Measurements from ENCODE around the gene MTMR10. TPM values are rescaled to one million over a fixed set of nuclear protein-coding genes. Genes with fewer than 3 reads are reported as not detected.

Gene MTMR10
- polyA plus RNA-seq, 3 donors, result 44.9 to 72.3 (median 62.7) TPM

DNA sequence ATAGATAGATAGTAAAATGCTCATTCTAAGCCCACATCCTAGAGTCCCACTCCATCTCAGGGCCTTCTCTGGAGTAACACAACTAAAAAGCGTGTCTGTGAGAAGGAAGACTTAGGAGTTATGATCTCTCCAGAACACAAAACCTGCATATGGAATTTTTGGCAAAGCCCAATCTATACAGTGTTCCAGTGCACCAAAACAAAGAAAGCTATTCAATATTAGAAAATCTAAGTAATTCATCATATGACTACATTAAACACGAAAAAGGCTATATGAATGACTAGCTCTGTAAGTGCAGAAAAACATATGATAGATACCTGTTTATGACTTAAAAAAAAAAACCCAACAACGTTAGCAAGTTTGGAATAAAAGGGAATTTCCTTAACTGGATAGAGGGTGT is 27.7 kb downstream of the MTMR10 start:
- DNase-seq, result no peak

DNA sequence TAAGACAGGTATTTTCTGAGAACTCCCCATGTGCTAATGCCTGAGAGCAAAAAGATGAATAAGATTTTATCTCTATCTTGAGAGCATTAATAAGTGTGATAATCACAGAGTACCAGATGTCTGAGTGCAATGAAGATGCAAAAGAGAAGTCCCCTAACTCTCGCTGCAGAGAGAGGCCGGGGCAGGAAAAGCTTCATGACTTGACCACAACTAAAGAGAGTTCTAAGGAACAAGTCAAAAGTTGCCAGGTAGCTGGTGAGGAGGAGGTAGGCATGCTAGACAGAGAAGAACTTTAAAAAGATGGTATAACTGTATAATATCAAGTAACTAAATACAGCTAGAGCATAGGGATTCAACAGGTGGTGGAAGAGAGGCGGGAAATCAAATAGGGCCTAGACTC is 28.8 kb downstream of the MTMR10 start:
- DNase-seq, result no peak

DNA sequence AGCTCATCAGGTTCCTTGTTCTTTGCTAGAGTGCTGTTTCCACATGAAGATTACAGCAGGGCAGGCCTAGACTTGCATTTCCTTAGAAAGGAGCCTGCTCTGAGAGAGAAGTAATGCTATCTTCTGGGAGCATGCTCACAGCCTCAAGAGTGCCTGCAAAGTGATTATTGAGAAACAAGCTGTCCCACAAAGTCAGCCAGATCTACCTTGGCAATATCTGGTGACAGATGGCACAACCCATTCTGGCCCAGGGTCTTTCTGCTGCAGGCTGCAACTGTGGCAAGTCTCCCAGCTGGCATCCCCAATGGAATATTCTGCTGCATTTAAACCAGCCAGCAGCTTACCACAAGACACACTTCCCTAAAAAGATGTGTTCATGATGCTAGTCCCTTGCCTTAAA is 29.3 kb downstream of the MTMR10 start:
- DNase-seq, result no peak

DNA sequence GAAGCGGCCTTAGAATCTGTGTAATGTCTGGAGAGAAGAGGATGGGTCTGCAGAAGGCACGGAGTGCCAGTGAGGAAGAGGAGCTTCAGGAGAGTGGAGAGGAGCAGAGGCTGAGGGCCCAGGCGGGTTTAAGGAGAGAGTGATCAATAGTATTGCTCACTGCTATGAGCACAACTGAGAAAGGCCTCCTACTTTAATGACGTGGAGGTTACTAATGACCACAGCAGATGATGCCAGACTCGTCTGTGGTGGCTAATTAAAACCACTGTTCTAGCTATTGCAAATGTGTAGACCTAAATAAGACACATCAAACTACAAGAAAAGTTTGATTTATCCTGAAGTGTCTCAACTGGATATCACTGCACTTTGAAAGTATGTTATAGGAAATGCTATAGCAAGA is 33.2 kb downstream of the MTMR10 start:
- no peak for DNase-seq

DNA sequence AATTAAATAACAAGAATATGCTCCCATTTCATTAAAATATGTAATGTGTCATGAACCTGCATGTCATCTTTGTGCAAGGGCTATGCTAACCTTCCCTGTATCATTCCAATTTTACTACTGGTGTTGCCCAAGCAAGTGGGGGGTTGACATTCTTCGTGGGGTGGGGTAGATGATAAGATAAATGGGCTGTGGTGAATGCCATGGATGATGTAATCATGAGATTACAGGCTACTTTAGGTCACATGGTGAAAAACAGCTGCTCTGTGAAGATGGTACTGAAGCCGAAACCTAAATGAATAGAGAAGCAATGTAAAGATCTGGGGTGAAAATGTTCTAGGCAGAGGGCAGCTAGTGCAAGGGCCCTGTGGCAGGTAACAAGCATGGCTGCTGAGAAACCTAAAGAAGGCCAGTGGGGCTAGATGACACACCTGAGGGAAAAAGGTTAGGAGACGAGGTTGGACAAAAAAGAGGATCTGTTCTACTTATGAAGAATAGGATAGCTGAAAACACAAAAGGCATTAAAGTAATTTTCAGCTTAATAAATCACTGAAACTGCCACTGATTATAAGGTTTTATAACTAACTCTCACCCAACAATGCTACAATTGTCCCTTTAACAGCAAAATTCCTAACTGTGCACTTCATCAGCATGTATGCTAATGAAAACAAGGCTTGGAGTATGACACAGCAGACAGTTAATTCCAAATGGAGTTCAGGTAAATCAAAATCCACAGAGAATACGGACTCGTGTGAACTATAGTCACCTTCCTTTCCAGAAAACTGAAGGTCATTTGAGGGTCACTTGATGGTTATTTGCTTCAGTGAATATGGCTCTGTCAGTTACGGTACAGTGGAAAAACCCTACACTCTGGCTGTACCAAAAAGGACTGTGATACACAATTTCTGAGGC is 35.0 kb downstream of the MTMR10 start:
- no peak for DNase-seq

DNA sequence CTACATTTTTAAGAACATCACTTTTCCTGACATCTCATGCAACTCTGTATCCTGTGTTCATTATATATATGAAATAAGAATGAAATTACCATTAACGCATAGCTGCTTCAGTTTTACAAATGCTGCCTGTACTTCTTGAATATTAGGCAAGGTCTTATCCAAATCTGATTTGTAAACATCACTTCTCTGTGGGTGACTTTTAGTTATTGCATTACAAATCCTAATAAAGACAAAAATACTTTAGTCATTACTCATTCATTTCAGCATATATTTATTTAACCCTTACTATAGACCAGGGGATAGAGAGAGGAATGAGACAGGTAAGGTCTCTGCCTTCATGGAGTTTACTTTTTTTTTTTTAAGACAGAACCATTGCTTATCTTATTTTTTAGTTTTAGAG is 36.8 kb downstream of the MTMR10 start:
- no peak for DNase-seq

DNA sequence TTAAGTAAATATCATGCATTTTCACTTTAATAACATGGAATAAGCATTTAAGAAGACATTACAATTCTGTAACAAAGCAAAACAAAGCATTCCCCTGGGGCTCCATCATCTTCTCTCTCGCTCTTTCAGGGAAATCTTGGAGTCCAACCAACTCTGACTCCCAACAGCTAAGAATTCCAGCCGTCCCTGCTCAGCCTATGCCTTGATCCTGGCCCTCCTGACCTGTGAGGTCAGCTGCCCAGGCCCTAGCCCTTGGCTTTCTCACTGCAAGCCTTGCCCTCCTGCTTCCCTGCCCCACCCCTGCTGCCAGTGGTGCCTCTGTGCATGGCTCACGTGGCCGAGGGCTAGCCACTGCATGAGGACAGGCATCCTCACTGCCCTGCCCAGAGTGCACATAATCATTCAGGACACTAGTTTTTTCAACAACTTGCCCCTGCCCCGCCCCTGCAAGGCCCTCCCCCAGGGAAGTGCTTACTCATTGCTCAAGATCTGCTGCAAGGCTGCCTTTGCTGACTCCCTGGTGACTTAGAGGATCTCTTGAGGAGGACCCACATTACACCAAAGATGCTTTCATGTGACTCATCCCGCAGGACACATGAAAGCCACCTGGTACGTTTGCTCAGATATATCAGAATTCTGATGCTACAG is 37.6 kb downstream of the MTMR10 start:
- no peak for DNase-seq

DNA sequence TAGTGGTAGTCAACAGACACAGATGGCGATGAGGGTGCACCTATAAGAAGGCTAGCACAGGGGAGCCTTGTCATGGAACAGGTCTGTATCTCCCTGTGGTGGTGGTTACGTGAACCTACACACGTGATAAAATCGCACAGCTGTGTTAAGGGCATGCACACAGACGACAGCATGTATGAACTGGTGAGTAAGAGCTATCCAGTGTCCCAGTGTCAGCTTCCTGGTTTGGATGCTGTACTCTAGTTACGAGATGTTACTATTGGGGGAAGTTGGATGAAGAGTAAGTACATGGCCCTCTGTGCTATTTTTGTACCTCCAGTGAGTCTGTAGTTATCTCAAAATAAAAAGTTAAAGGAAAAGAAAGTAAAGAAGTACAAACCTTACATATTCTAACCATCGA is 38.2 kb downstream of the MTMR10 start:
- no peak for DNase-seq

DNA sequence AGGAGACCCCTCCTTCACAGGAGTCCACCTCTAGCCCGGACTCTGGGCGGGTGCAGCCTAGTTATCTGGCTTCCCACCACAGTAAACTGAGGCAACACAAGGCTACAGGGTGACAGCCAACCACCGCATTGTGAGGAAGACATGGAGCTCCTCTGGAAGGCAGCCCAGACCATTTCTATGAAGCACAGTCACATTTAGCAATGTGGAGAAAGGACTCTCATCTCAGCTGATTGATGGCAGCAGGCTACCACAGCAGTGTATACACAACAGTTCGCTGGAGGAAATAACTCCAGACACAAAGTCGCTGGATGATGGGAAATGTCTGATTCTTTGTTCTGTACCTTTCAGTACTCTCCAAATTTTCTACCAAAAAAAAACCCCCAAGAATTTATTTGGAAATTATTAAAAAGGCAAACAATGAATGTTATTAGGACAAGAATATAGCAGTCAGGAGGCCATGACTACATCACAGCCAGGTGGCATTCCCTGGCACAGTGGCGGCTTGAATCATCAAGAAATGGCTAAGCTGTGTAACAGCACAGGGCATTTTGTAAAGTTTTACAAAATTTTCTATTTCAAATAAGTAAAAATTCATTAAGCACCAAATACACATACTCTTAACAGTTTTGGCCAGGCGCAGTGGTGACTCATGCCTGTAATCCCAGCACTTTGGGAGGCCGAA is 47.6 kb downstream of the MTMR10 start:
- DNase-seq, result no peak

DNA sequence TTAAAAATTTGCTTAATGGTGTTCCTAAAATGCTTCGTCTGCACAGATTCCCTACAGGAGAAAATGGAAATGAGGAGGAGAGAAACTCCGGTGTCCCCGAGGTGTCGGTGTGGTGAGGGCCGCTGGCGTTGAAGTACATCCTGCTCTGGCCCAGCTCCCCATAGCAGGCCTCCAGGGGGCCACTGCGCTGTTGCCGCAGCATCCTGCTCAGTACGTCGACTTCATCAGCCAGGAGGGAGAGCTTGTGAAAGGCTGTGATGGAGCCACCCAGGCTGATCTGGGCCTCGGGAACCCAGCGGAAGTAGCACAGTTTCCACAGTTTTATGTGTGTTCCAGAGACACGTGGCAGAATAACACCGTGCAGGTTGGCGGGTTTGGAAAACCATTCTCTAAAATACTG is 49.9 kb downstream of the MTMR10 start:
- DNase-seq, result no peak

DNA sequence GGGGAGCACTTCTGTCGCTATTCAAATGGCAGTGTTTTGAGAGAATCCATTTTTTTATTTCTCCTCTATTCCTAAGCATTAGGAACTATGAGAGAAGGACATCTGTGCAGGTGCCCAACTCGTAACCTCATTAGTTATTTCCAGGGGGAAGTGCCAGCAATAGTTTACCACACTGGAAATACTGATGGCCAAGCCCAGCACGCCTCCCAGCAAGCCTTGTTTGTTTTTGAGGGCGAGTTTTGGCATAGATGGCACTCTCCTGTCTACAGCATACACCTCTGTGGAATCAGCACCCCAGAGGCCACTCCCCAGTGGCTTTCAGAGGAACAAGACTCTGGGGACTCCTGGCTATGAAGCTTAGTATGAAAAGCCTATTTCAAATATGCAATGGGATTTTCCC is 51.1 kb downstream of the MTMR10 start:
- no peak for DNase-seq

DNA sequence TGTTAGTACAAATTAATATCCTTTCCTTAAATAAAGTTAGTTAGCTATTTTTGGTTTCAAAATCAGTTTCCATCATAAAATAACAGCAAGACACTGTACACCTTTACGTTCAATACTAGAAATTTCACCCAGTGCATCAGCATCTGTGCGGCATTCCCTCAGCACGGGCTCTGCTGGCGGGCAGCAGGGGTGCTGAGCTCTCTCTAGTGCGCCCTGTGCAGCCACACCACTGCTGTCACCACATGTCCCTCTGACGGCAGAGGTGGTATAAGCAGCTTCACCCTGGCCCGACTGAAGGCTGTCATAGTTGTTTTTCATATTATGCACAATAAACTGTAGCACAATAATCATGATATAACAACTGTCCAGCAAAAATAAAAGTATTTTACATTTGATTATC is 52.3 kb downstream of the MTMR10 start:
- DNase-seq, result no peak

DNA sequence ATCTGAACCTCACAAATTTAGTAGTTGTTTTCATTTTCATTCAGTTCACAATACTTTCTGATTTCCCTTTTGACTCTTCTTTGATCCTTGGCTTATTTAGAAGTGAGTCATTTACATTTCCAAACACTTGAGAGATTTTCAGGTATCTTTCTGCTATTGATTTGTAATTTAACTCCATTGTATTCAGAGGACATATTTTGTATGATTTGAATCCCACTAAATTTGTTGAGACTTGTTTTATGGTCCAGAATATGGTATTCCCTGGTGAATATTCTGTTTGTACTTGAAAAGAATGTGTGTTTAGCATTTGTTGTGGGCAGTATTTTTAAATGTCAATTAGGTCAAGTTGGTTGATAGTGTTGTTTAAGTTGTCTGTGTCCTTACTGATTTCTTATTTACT is 58.1 kb downstream of the MTMR10 start:
- no peak for DNase-seq

DNA sequence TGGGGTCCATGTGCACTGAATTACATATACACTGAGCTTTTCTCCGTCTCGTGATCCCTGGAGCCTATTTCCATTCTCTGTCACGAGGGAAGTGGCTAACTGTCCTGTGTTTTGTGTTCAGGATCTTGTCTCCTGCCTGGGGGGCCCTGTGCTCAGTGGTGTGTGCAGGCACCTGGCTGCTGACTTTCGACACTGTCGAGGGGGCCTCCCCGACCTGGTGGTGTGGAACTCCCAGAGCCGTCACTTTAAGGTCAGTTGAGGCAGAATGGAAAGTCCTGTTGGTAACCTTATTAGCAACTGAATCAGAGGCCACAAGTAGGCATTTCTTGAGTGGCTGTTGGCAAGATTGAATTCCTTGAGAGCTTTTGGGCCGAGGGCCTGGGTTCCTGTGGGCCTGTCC is 61.0 kb downstream of the MTMR10 start:
- no peak for DNase-seq

DNA sequence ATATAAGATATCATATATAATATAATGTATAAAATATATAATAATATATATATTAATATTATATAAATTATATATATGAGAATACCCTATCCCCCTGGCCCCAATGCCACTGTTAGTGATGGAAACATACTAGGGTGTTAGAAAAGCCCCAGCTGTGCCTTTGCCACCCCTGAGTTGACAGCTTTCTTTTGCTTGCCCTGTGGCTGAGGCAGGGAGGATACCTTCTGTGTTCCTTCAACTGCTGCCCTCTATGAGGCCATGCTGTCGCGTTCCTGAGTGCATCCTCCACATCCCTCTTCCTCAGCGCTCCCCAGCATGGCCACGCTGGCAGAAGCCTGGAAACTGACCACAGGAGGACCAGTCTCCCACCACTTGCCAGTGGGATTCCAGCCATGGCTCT is 61.4 kb downstream of the MTMR10 start:
- DNase-seq, result no peak

DNA sequence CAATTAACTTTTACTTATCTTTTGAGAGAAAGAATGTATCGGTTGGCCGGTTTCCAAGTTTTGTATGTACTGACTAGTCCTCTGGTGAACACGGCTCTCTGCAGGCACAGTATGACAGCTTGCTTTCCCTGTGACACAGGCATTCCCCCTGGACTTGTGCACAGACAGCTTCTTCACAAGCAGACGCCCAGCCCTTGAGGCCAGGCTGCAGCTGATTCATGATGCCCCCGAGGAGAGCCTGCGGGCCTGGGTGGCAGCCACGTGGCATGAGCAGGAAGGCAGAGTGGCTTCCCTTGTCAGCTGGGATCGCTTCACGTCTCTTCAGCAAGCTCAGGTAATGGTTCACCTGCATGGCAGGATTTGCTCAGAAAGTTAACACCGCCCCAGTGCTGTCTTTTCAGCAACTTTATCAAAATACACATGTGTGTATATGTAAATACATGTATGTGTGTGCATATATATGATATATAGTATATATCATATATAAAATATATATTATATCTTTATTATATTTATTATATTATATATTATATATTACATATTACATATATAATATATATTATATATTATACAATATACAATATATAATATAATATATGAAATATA is 62.3 kb downstream of the MTMR10 start:
- no peak for DNase-seq

DNA sequence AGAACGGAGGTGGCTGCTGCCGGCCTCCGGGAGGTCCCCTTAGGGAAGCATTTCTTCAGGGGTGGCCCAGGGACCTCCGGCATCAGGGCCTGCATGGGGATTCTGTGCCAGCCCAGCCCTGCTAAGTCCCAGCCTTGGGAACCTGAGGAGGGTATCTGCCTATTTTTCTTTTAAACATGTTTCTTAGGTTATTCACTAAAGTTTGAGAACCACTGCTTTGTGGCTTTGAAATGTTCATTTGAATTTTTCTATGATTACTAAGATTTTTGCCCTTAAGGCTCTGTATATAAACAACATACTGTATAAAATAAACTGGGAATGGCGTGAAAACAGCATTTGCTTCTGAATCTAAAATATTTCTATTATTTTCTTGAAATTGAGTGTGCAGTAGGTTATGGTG is 63.4 kb downstream of the MTMR10 start:
- no peak for DNase-seq

DNA sequence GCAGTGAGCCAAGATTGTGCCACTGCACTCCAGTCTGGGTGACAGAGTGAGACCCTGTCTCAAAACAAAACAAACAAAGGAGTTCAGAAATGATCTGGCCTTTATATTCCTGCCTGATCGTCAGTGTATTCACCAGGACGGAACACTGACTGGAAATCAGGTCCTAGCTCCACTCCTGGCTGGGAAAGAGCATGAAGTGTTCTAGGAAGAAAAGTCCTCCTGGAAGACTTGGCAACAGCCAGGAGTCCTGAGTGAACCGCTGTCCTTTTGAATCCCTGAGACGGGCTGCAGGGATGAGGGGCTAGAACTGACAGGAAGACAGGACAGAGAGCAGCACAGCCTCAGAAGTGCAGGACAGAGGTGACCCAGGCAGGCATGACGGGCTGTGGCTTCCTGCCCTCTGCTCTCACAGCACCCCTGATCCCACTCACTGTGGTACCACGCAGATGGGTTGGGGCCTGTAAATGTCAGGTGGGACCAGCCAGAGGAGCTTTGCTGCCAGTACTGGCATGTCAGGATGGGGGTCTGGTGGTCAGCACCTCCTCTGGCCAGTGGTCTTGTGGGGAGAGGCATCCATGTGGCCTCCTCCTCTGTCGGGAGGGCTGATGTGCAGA is 64.2 kb downstream of the MTMR10 start:
- DNase-seq, result no peak

DNA sequence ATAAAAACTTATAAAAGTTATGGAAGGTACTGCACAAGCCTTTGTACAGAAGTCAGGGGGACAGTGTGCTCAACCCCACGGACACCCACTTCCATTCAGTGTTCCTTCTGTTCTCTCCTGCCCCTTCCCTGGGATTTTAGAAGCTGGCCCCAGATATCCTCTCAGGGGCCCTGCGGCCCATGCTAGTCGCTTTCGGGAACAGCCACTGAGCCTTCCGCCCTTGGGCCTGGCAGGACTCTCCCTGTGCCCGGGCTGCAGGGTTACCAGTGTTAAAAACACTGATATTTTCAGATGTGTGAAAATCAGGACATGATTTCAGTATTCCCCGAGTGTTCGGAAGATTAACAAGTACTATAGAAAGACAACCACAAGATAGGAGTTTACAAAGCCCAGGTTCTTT is 65.3 kb downstream of the MTMR10 start:
- DNase-seq, result no peak

DNA sequence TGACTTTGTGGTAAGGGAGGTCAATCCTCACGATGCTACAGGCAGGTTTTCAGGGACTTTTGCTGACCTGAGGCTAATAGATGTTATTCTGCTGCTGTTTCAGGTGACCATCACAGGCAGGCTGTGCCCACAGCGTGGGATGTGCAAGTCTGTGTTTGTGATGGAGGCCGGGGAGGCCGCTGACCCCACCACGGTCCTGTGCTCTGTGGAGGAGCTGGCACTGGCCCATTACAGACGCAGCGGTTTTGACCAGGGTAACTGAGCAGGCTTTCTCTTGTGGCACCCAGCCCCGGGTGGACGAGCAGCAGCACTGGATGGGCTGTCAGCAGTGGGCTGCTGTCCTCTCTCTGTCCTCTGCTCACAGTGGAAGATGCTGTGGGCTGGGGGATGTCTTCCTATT is 65.7 kb downstream of the MTMR10 start:
- DNase-seq, result no peak

DNA sequence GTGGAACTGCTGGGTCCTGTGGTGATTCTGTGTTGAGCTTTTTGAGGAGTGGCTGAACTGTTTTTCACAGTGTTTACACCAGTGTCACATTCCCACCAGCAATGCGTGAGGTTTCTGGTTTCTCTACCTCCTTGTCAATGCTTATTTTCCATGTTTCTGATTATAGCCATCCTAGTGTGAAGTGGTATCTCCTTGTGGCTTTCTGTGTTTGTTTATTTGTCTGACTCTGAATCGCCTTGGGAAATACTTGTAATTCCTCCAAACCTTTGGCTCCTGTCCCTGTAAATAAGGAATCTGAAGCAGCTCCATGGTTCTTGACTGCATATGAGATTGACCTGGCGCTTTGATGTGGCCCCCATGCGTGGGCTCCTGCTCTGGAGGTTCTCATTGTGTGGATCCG is 67.1 kb downstream of the MTMR10 start:
- no peak for DNase-seq

DNA sequence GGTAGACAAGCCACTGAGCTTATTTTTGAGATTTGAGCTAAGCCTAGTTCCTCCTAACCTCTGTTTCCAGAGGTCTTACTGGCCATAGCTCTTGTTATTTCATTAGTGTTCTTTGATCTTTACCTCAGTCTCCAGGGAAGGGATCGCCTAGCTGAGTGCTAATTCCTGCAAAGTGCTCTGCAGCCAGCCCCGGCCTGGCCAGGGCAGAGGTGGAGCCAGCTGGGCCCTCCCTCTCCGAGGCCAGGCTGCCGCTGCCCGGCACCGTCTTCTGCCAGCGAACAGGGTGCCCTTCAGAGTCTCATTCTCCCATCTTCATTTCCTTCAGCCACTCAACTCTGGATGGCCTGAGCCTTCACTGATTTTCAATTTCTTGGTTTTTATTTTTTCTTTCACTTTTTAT is 68.0 kb downstream of the MTMR10 start:
- no peak for DNase-seq
